Panc1 (cell line): Measurements from ENCODE around the gene MIPOL1. TPM values are rescaled to one million over a fixed set of nuclear protein-coding genes. Genes with fewer than 3 reads are reported as not detected.
A peak's percentile ranks its signal among the peaks of the same experiment; 100 is the strongest.

Experiments used
- ATAC-seq: fragments of 200-7000 bp; cut with Tn5 transposase; 2 replicates; pipeline ENCODE4 v1.9.1; 2020; ENCODE audit warnings: mild to moderate bottlenecking, moderate library complexity
- BruUV-seq: library from RNA; stranded (reverse); fragments of 400-500 nt; replicated peaks from 2 replicates; lab custom pipeline; 2021; lab: Mats Ljungman, UMichigan
- CTCF ChIA-PET: fragments of 300-600 bp; sonication (Branson Sonifier 250); formaldehyde crosslinking; loops from one replicate; lab custom pipeline; 2022; ENCODE audit warnings: antibody characterized with exemption; lab: Charles Lee
- POLR2A ChIA-PET: fragments of 300-600 bp; sonication (Branson Sonifier 250); formaldehyde crosslinking; loops from one replicate; lab custom pipeline; 2022; ENCODE audit warnings: antibody characterized with exemption; lab: Charles Lee
- DNase-seq: peaks from one replicate; pipeline ENCODE4 v3.0.0-alpha.2; 2010; ENCODE audit warnings: low read depth, low spot score
- H3K27ac ChIP-seq: 2 replicates; pipeline ENCODE4 v1.5.1; 2011; ENCODE audit warnings: mild to moderate bottlenecking, low read length, inconsistent platforms
- H3K27me3 ChIP-seq: fragments of 200-500 bp; sonication (Bioruptor generic); 2 replicates; pipeline ENCODE4 v1.6.0; 2014; ENCODE audit warnings: low read length, inconsistent platforms; ENCODE audit not compliant: control insufficient read depth, insufficient read depth
- H3K36me3 ChIP-seq: fragments of 200-500 bp; sonication (Bioruptor generic); 2 replicates; pipeline ENCODE4 v1.5.1; 2014; ENCODE audit warnings: inconsistent platforms, mild to moderate bottlenecking, low read length, moderate library complexity; ENCODE audit not compliant: control insufficient read depth, insufficient read depth
- H3K4me1 ChIP-seq: 2 replicates; pipeline ENCODE4 v1.5.1; 2011; ENCODE audit warnings: inconsistent platforms, mild to moderate bottlenecking, low read length, moderate library complexity; ENCODE audit not compliant: control insufficient read depth, insufficient read depth
- H3K4me3 ChIP-seq, 2 experiments: 2 replicates each; pipeline ENCODE4 v1.5.1; 2011 to 2012; ENCODE audit warnings: low read depth in 2 of 2, low read length in 2 of 2, mild to moderate bottlenecking in 2 of 2, inconsistent platforms in 1 of 2, moderate library complexity in 1 of 2
- H3K9me3 ChIP-seq: fragments of 200-500 bp; sonication (Bioruptor generic); 2 replicates; pipeline ENCODE4 v1.5.1; 2014; ENCODE audit warnings: low read depth, mild to moderate bottlenecking, inconsistent platforms, low read length, moderate library complexity; ENCODE audit not compliant: control insufficient read depth, insufficient read depth
- CTCF ChIP-seq: fragments of 450-650 bp; IDR thresholded peaks from 2 replicates; pipeline ENCODE4 v1.5.1; 2017; ENCODE audit warnings: mild to moderate bottlenecking
- POLR2AphosphoS5 ChIP-seq: IDR thresholded peaks from 2 replicates; pipeline ENCODE4 v1.6.1; 2012; ENCODE audit warnings: mild to moderate bottlenecking, low read depth, low read length, moderate library complexity
- REST ChIP-seq, 2 experiments: IDR thresholded peaks; 2 replicates each; pipeline ENCODE4 v1.6.1; 2011 to 2012; ENCODE audit warnings: low read depth in 2 of 2, control low read depth in 1 of 2, low read length in 1 of 2, mild to moderate bottlenecking in 1 of 2, moderate library complexity in 1 of 2; ENCODE audit not compliant: insufficient read depth in 1 of 2
- SIN3A ChIP-seq: IDR thresholded peaks from 2 replicates; pipeline ENCODE4 v1.6.1; 2012; ENCODE audit warnings: low read depth, mild to moderate bottlenecking, low read length, moderate library complexity, borderline replicate concordance; ENCODE audit not compliant: insufficient read depth
- TCF7L2 ChIP-seq: IDR thresholded peaks from 2 replicates; pipeline ENCODE4 v1.6.1; 2011; ENCODE audit warnings: mild to moderate bottlenecking, low read depth, low read length, inconsistent platforms
- in situ Hi-C: cut with HindIII; loops from 2 replicates; pipeline ENCODE4 v1.10.0; 2016; ENCODE audit warnings: low sequenced_read_pairs, low pct_unique_long_range_greater_than_20kb
- intact Hi-C: fragments of 100-400 bp; cut with micrococcal nuclease; formaldehyde crosslinking; loops from one replicate; pipeline ENCODE4 v1.10.0; 2022; ENCODE audit not compliant: unreplicated experiment
- total RNA-seq: library from RNA; stranded (reverse); gene quantifications from one replicate; pipeline ENCODE4 v1.2.1, GENCODE V29; 2021; ENCODE audit not compliant: unreplicated experiment

The MIPOL1 gene
- total RNA-seq, 1 experiment from 2014 or later: 12.8 TPM

- BruUV-seq: no TSS peak
- no peaks in the 10 kb centered on the region for H3K36me3 ChIP-seq
- H3K27me3 ChIP-seq: no peaks in the 10 kb centered on the region
- in situ Hi-C loops (no loop called here), intact Hi-C loops (no loop called here)
- TF ChIP-seq TCF7L2 (no peak), REST (IDR thresholded peaks at IDR 0.05; ENCODE audit: insufficient read depth in 1 of 2, low read depth in 2 of 2, low read length in 1 of 2) (no peak), CTCF (no peak), POLR2AphosphoS5 (no peak), SIN3A (no peak)
- no peaks in the 10 kb centered on the region for H3K9me3 ChIP-seq
- no peaks in the 10 kb centered on the region for H3K4me1 ChIP-seq
- ATAC-seq (no peak), DNase-seq (no peak)
- POLR2A ChIA-PET: no interaction called here
- no peak overlapping the region for H3K27ac ChIP-seq
- CTCF ChIA-PET: no interaction called here
- H3K4me3 ChIP-seq: no peak overlapping the region
These were observed 381.5 kb downstream of the MIPOL1 start for GRCh38 chr14:37579274-37579673.

- in situ Hi-C loops: no loop called here
- POLR2A ChIA-PET: no interaction called here
- H3K4me3 ChIP-seq: no peak overlapping the region
- no TSS peak for BruUV-seq
- CTCF ChIA-PET: no interaction called here
- TF ChIP-seq SIN3A: no peak
- no peaks in the 10 kb centered on the region for H3K36me3 ChIP-seq
- intact Hi-C loops: no loop called here
- ATAC-seq: no peak
- no peaks in the 10 kb centered on the region for H3K4me1 ChIP-seq
- H3K27me3 ChIP-seq: no peaks in the 10 kb centered on the region
- no peak for DNase-seq
- no peak overlapping the region for H3K27ac ChIP-seq
- H3K9me3 ChIP-seq: no peaks in the 10 kb centered on the region
These were observed 382.4 kb downstream of the MIPOL1 start for GRCh38 chr14:37580146-37580545.

- DNase-seq: no peak
- Histone ChIP-seq H3K27ac (peak overlapping the region; percentile 54), H3K27me3 (no peaks in the 10 kb centered on the region), H3K36me3 (no peaks in the 10 kb centered on the region), H3K9me3 (no peaks in the 10 kb centered on the region), H3K4me1 (no peaks in the 10 kb centered on the region), H3K4me3 (peak overlapping the region; percentile 51 to 63)
- in situ Hi-C loops: no loop called here
- ATAC-seq: peak; percentile 87
- POLR2A ChIA-PET: no interaction called here
- no TSS peak for BruUV-seq
- TF ChIP-seq POLR2AphosphoS5 (no peak), SIN3A (no peak), CTCF (0 out of 2 replicates have a peak, but pooled peaks have one; percentile 11)
- CTCF ChIA-PET: no interaction called here
- intact Hi-C loops: no loop called here
These were observed 385.8 kb downstream of the MIPOL1 start for GRCh38 chr14:37583358-37584210.
